Activated CD8-positive, alpha-beta memory T cell treated with anti-CD3 and anti-CD28 coated beads for 48 hours (primary cell): ENCODE results near the gene TP53.
A peak's percentile ranks its signal among the peaks of the same experiment; 100 is the strongest.

Experiments used
- DNase-seq, 3 experiments: peaks; one replicate each; pipeline ENCODE4 v3.0.0-alpha.2; 2020; ENCODE audit warnings: low read depth in 2 of 3, low spot score in 2 of 3

TP53 gene

GRCh38 chr17:7707446-7707845 lies 20.2 kb upstream of the TP53 start:
- DNase-seq, result no peak

GRCh38 chr17:7706631-7707354 lies 19.5 kb upstream of the TP53 start:
- no peak for DNase-seq

GRCh38 chr17:7705269-7706255 lies 18.3 kb upstream of the TP53 start:
- no peak for DNase-seq

- DNase-seq, result no peak
Measured at GRCh38 chr17:7704601-7705268, 17.4 kb upstream of the TP53 start, which contains the start of gene EFNB3. Gene EFNB3, plus strand, starts transcription at chr17:7705202. Its CDS starts 397 bp downstream, at chr17:7705599.

GRCh38 chr17:7703584-7704479 lies 16.5 kb upstream of the TP53 start:
- no peak for DNase-seq

GRCh38 chr17:7702776-7703175 lies 15.5 kb upstream of the TP53 start:
- DNase-seq, result no peak

- no peak for DNase-seq
Measured at GRCh38 chr17:7701681-7702080, 14.4 kb upstream of the TP53 start.

GRCh38 chr17:7700510-7700909 lies 13.2 kb upstream of the TP53 start:
- no peak for DNase-seq

GRCh38 chr17:7697828-7698588 lies 10.7 kb upstream of the TP53 start:
- DNase-seq, result no peak

GRCh38 chr17:7695586-7695985 lies 8.3 kb upstream of the TP53 start:
- no peak for DNase-seq

- DNase-seq, result no peak
Measured at GRCh38 chr17:7688808-7689316, 1.6 kb upstream of the TP53 start.

GRCh38 chr17:7687908-7688807 lies 868 bp upstream of the TP53 start, which contains the start of gene WRAP53:
Gene WRAP53, plus strand, starts transcription at chr17:7688477. Its CDS starts 172 bp downstream, at chr17:7688649.
- peak; percentile 87 to 94 (median 92) for DNase-seq

- DNase-seq, result peak; percentile 46 to 54 (median 53)
Measured at GRCh38 chr17:7686222-7687071, 843 bp downstream of the TP53 start.

GRCh38 chr17:7685533-7686221 lies 1.6 kb downstream of the TP53 start:
- DNase-seq, result peak; percentile 56 to 74 (median 70)

GRCh38 chr17:7684851-7685532 lies 2.3 kb downstream of the TP53 start:
- no peak for DNase-seq

- DNase-seq, result no peak
Measured at GRCh38 chr17:7677388-7678067, 9.8 kb downstream of the TP53 start.
